ENCODE results near the gene FAR1. TPM values are rescaled to one million over a fixed set of nuclear protein-coding genes. Genes with fewer than 3 reads are reported as not detected.

Gene FAR1
- total and polyA plus RNA-seq, 2 of the 4 experiments (the other 2 are of a cell fraction), result 35.3 to 119 TPM

GRCh38 chr11:13761250-13761649 lies 92.8 kb downstream of the FAR1 start:
- ChIA-PET POLR2A (ENCODE audit: unreplicated experiment) (no interaction called here), CTCF (no interaction called here)
- Histone ChIP-seq H3K79me1 (ENCODE audit: low read depth in 1 of 2, low read length in 2 of 2) (no peaks in the 10 kb centered on the region), H3K4me3 (ENCODE audit: insufficient read depth, low read depth, low read length) (no peak overlapping the region), H3K14ac (replicated peaks; ENCODE audit: low read depth, low read length) (no peak overlapping the region; the same call in 1 of the 2 replicates), H3K27ac (ENCODE audit: insufficient read depth, low read length) (no peak overlapping the region), H3K9me1 (ENCODE audit: insufficient read depth, low read length) (peaks cover 3% of the 10 kb centered on the region; the same call in 1 of the 2 replicates), H3K27me3 (ENCODE audit: control insufficient read depth, insufficient read depth, low read length) (no peaks in the 10 kb centered on the region), H4K5ac (ENCODE audit: low read depth, low read length) (no peak overlapping the region), H3K4me1 (ENCODE audit: control insufficient read depth, insufficient read depth, low read length) (peaks cover 2% of the 10 kb centered on the region), H2AFZ (replicated peaks; ENCODE audit: low read length, poor library complexity) (no peak overlapping the region), H3K4me2 (ENCODE audit: low read depth, low read length) (0 out of 2 replicates have a peak overlapping the region, but pooled peaks have one; percentile 36), H2BK20ac (ENCODE audit: low read depth, low read length) (no peak overlapping the region), H2BK120ac (ENCODE audit: low read depth, low read length) (peak overlapping the region; percentile 54; the same call in 1 of the 2 replicates), H3K23ac (ENCODE audit: low read depth, low read length) (no peak overlapping the region), H3K56ac (ENCODE audit: extremely low read depth, insufficient read depth, low read length) (no peak overlapping the region), H4K91ac (ENCODE audit: insufficient read depth, low read depth, low read length) (no peak overlapping the region), H4K8ac (ENCODE audit: low read depth in 2 of 2, low read length in 2 of 2) (no peak overlapping the region; a peak in 1 of 4 replicates), H3K4ac (ENCODE audit: low read depth, low read length) (peak overlapping the region; percentile 35; the same call in 1 of the 2 replicates), H2BK5ac (ENCODE audit: low read depth, low read length, poor library complexity, severe bottlenecking) (no peak overlapping the region), H2AK5ac (ENCODE audit: low read depth, low read length) (no peak overlapping the region; the same call in 1 of the 2 replicates), H3K36me3 (ENCODE audit: control insufficient read depth, insufficient read depth, low read length) (no peaks in the 10 kb centered on the region), H3K9ac (ENCODE audit: low read depth, low read length) (no peak overlapping the region), H2AK9ac (replicated peaks; ENCODE audit: low read depth, low read length, poor library complexity) (peak overlapping the region; percentile 33), H2BK15ac (ENCODE audit: low read depth, low read length) (no peak overlapping the region), H3K9me3 (ENCODE audit: control insufficient read depth, insufficient read depth, low read length) (no peaks in the 10 kb centered on the region), H4K20me1 (ENCODE audit: insufficient read depth, low read length) (no peaks in the 10 kb centered on the region; the same call in 1 of the 2 replicates), H3K18ac (ENCODE audit: low read depth, low read length) (no peak overlapping the region)
- WGBS, 2 experiments (ENCODE audit: extremely low coverage in 2 of 2, insufficient read length in 1 of 2), result no CpG with 5 or more reads among the region's 2 CpGs
- dilution Hi-C loops (cut with HindIII; ENCODE audit: low sequenced_read_pairs, unreplicated experiment), result no loop called here
- in situ Hi-C loops (cut with MboI; ENCODE audit: low sequenced_read_pairs), result no loop called here
- ATAC-seq (ENCODE audit: low read depth), result peak; percentile 64
- TF ChIP-seq MAFK (IDR thresholded peaks at IDR 0.05; ENCODE audit: low read depth, low read length), result no peak
- no peak for TF ChIP-seq POLR2A (IDR thresholded peaks at IDR 0.05; ENCODE audit: low read depth, low read length)
- DNase-seq, result peak; percentile 22
- no TSS peak for BruUV-seq (replicated peaks)
- intact Hi-C loops (cut with micrococcal nuclease), result no loop called here
